ENCODE measurements around the gene SLC22A15. TPM values are rescaled to one million over a fixed set of nuclear protein-coding genes. Genes with fewer than 3 reads are reported as not detected.
"Not testable (repeated sequence)": the region's sequence is repeated elsewhere in the genome, so short reads cannot be mapped to it uniquely, and the experiment has no call there.

SLC22A15 gene
- total and polyA plus RNA-seq, 5 donors from 2014 or later, result 0.03 to 0.17 TPM; not detected in 3

- no peak for DNase-seq
- no peaks in the 10 kb centered on the region for H3K36me3 ChIP-seq (ENCODE audit: control insufficient read depth, insufficient read depth, low read length)
- Mint-ChIP-seq H3K4me3 (no peak overlapping the region), H3K4me1 (no peaks in the 10 kb centered on the region), H3K27me3 (peaks cover 11% of the 10 kb centered on the region), H3K9me3 (peaks cover 0 to 3% (median 0%) of the 10 kb centered on the region in 7 donors), H3K36me3 (no peaks in the 10 kb centered on the region), H3K27ac (peak overlapping the region in 1 of 3 donors; percentile 39)
- no peak overlapping the region for H3K4me3 ChIP-seq (ENCODE audit: low read depth, low read length)
- ATAC-seq (ENCODE audit: low read depth in 2 of 2), result no peak
- H3K27ac ChIP-seq (ENCODE audit: insufficient read depth, low read length, poor library complexity, severe bottlenecking), result no peak overlapping the region
- H3K27me3 ChIP-seq (ENCODE audit: control insufficient read depth, insufficient read depth, low read length), result no peaks in the 10 kb centered on the region
- H3K9me3 ChIP-seq (ENCODE audit: control insufficient read depth in 2 of 2, low read length in 2 of 2), result no peaks in the 10 kb centered on the region
- no peaks in the 10 kb centered on the region for H3K4me1 ChIP-seq (ENCODE audit: control insufficient read depth, insufficient read depth, low read length, poor library complexity, severe bottlenecking)
These were observed 59.9 kb downstream of the SLC22A15 start for GRCh38 chr1:116036255-116036654.

- DNase-seq (no peak), ATAC-seq (ENCODE audit: low read depth in 2 of 2) (no peak)
- H3K36me3 Mint-ChIP-seq, result no peaks in the 10 kb centered on the region
- Histone ChIP-seq H3K27ac (ENCODE audit: insufficient read depth, low read length, poor library complexity, severe bottlenecking) (no peak overlapping the region), H3K27me3 (ENCODE audit: control insufficient read depth, insufficient read depth, low read length) (no peaks in the 10 kb centered on the region), H3K36me3 (ENCODE audit: control insufficient read depth, insufficient read depth, low read length) (no peaks in the 10 kb centered on the region), H3K9me3 (ENCODE audit: control insufficient read depth in 2 of 2, low read length in 2 of 2) (no peaks in the 10 kb centered on the region), H3K4me1 (ENCODE audit: control insufficient read depth, insufficient read depth, low read length, poor library complexity, severe bottlenecking) (no peaks in the 10 kb centered on the region), H3K4me3 (ENCODE audit: low read depth, low read length) (no peak overlapping the region)
- no peak overlapping the region for H3K27ac Mint-ChIP-seq
- peaks cover 0 to 3% (median 0%) of the 10 kb centered on the region in 7 donors for H3K9me3 Mint-ChIP-seq
- H3K27me3 Mint-ChIP-seq, result peaks cover 27% of the 10 kb centered on the region
- H3K4me3 Mint-ChIP-seq, result no peak overlapping the region
- H3K4me1 Mint-ChIP-seq, result no peaks in the 10 kb centered on the region
These were observed 62.4 kb downstream of the SLC22A15 start for GRCh38 chr1:116038679-116039078.

- no peaks in the 10 kb centered on the region for H3K36me3 ChIP-seq (ENCODE audit: control insufficient read depth, insufficient read depth, low read length)
- Mint-ChIP-seq H3K36me3 (no peaks in the 10 kb centered on the region), H3K4me3 (no peak overlapping the region), H3K27me3 (peaks cover 35% of the 10 kb centered on the region), H3K9me3 (peaks cover 0 to 3% (median 0%) of the 10 kb centered on the region in 7 donors), H3K4me1 (no peaks in the 10 kb centered on the region), H3K27ac (no peak overlapping the region)
- DNase-seq, result no peak
- H3K4me3 ChIP-seq (ENCODE audit: low read depth, low read length), result no peak overlapping the region
- no peaks in the 10 kb centered on the region for H3K9me3 ChIP-seq (ENCODE audit: control insufficient read depth in 2 of 2, low read length in 2 of 2)
- no peaks in the 10 kb centered on the region for H3K4me1 ChIP-seq (ENCODE audit: control insufficient read depth, insufficient read depth, low read length, poor library complexity, severe bottlenecking)
- ATAC-seq (ENCODE audit: low read depth in 2 of 2), result no peak
- no peak overlapping the region for H3K27ac ChIP-seq (ENCODE audit: insufficient read depth, low read length, poor library complexity, severe bottlenecking)
- no peaks in the 10 kb centered on the region for H3K27me3 ChIP-seq (ENCODE audit: control insufficient read depth, insufficient read depth, low read length)
These were observed 67.8 kb downstream of the SLC22A15 start for GRCh38 chr1:116044071-116044470.

- not testable (repeated sequence) for H3K27ac ChIP-seq (ENCODE audit: insufficient read depth, low read length, poor library complexity, severe bottlenecking); H3K4me1 ChIP-seq (ENCODE audit: control insufficient read depth, insufficient read depth, low read length, poor library complexity, severe bottlenecking); H3K36me3 Mint-ChIP-seq; H3K27ac Mint-ChIP-seq; H3K9me3 ChIP-seq (ENCODE audit: control insufficient read depth in 2 of 2, low read length in 2 of 2); ATAC-seq (ENCODE audit: low read depth in 2 of 2); H3K9me3 Mint-ChIP-seq; H3K36me3 ChIP-seq (ENCODE audit: control insufficient read depth, insufficient read depth, low read length); DNase-seq; H3K4me1 Mint-ChIP-seq; H3K4me3 Mint-ChIP-seq; H3K27me3 ChIP-seq (ENCODE audit: control insufficient read depth, insufficient read depth, low read length); H3K4me3 ChIP-seq (ENCODE audit: low read depth, low read length)
- H3K27me3 Mint-ChIP-seq, result peaks cover 17% of the 10 kb centered on the region
These were observed 70.6 kb downstream of the SLC22A15 start for GRCh38 chr1:116046933-116047332.

GRCh38 chr1:116051896-116052295 is 75.6 kb downstream of the SLC22A15 start:
- H3K9me3 ChIP-seq (ENCODE audit: control insufficient read depth in 2 of 2, low read length in 2 of 2); H3K36me3 Mint-ChIP-seq; H3K27me3 ChIP-seq (ENCODE audit: control insufficient read depth, insufficient read depth, low read length); DNase-seq; H3K4me1 ChIP-seq (ENCODE audit: control insufficient read depth, insufficient read depth, low read length, poor library complexity, severe bottlenecking); H3K36me3 ChIP-seq (ENCODE audit: control insufficient read depth, insufficient read depth, low read length); H3K27ac ChIP-seq (ENCODE audit: insufficient read depth, low read length, poor library complexity, severe bottlenecking); H3K27me3 Mint-ChIP-seq; H3K9me3 Mint-ChIP-seq; ATAC-seq (ENCODE audit: low read depth in 2 of 2); H3K4me1 Mint-ChIP-seq; H3K4me3 ChIP-seq (ENCODE audit: low read depth, low read length); H3K27ac Mint-ChIP-seq; H3K4me3 Mint-ChIP-seq: not testable (repeated sequence)

GRCh38 chr1:116062201-116062600 is 85.9 kb downstream of the SLC22A15 start:
- no peak for ATAC-seq (ENCODE audit: low read depth in 2 of 2)
- Histone ChIP-seq H3K9me3 (ENCODE audit: control insufficient read depth in 2 of 2, low read length in 2 of 2) (no peaks in the 10 kb centered on the region), H3K4me1 (ENCODE audit: control insufficient read depth, insufficient read depth, low read length, poor library complexity, severe bottlenecking) (no peaks in the 10 kb centered on the region), H3K36me3 (ENCODE audit: control insufficient read depth, insufficient read depth, low read length) (no peaks in the 10 kb centered on the region), H3K27ac (ENCODE audit: insufficient read depth, low read length, poor library complexity, severe bottlenecking) (no peak overlapping the region), H3K27me3 (ENCODE audit: control insufficient read depth, insufficient read depth, low read length) (peaks cover 3% of the 10 kb centered on the region), H3K4me3 (ENCODE audit: low read depth, low read length) (no peak overlapping the region)
- Mint-ChIP-seq H3K4me3 (no peak overlapping the region), H3K4me1 (no peaks in the 10 kb centered on the region), H3K27me3 (peaks cover 5% of the 10 kb centered on the region), H3K27ac (no peak overlapping the region), H3K9me3 (peaks cover 0 to 11% (median 3%) of the 10 kb centered on the region in 7 donors), H3K36me3 (no peaks in the 10 kb centered on the region)
- no peak for DNase-seq

- Mint-ChIP-seq H3K9me3 (no peaks in the 10 kb centered on the region), H3K27ac (no peak overlapping the region), H3K4me3 (no peak overlapping the region), H3K36me3 (no peaks in the 10 kb centered on the region), H3K4me1 (no peaks in the 10 kb centered on the region), H3K27me3 (peaks cover 11% of the 10 kb centered on the region)
- Histone ChIP-seq H3K27ac (ENCODE audit: insufficient read depth, low read length, poor library complexity, severe bottlenecking) (no peak overlapping the region), H3K4me1 (ENCODE audit: control insufficient read depth, insufficient read depth, low read length, poor library complexity, severe bottlenecking) (no peaks in the 10 kb centered on the region), H3K36me3 (ENCODE audit: control insufficient read depth, insufficient read depth, low read length) (no peaks in the 10 kb centered on the region), H3K27me3 (ENCODE audit: control insufficient read depth, insufficient read depth, low read length) (peaks cover 10% of the 10 kb centered on the region), H3K4me3 (ENCODE audit: low read depth, low read length) (no peak overlapping the region), H3K9me3 (ENCODE audit: control insufficient read depth in 2 of 2, low read length in 2 of 2) (no peaks in the 10 kb centered on the region)
- DNase-seq (no peak), ATAC-seq (ENCODE audit: low read depth in 2 of 2) (no peak)
These were observed 88.3 kb downstream of the SLC22A15 start for GRCh38 chr1:116064616-116065015.

- H3K9me3 ChIP-seq (ENCODE audit: control insufficient read depth in 2 of 2, low read length in 2 of 2), result no peaks in the 10 kb centered on the region
- Mint-ChIP-seq H3K36me3 (no peaks in the 10 kb centered on the region), H3K27ac (no peak overlapping the region), H3K9me3 (peaks cover 0 to 2% (median 0%) of the 10 kb centered on the region in 7 donors), H3K4me1 (no peaks in the 10 kb centered on the region), H3K27me3 (peaks cover 11% of the 10 kb centered on the region), H3K4me3 (no peak overlapping the region)
- H3K27me3 ChIP-seq (ENCODE audit: control insufficient read depth, insufficient read depth, low read length), result peaks cover 10% of the 10 kb centered on the region
- DNase-seq (no peak), ATAC-seq (ENCODE audit: low read depth in 2 of 2) (no peak)
- H3K4me1 ChIP-seq (ENCODE audit: control insufficient read depth, insufficient read depth, low read length, poor library complexity, severe bottlenecking), result no peaks in the 10 kb centered on the region
- no peak overlapping the region for H3K4me3 ChIP-seq (ENCODE audit: low read depth, low read length)
- no peak overlapping the region for H3K27ac ChIP-seq (ENCODE audit: insufficient read depth, low read length, poor library complexity, severe bottlenecking)
- H3K36me3 ChIP-seq (ENCODE audit: control insufficient read depth, insufficient read depth, low read length), result no peaks in the 10 kb centered on the region
These were observed 90.7 kb downstream of the SLC22A15 start for GRCh38 chr1:116066868-116067565.
